Parathyroid adenoma (tissue), 2 donors: Measurements from ENCODE around the gene NREP.

Source experiments
- H2AFZ ChIP-seq: fragments of 300-600 bp; sonication (generic); one replicate; pipeline ENCODE4 v1.7.0; 2017; ENCODE audit warnings: antibody characterized with exemption, mild to moderate bottlenecking
- H3K27ac ChIP-seq: fragments of 300-600 bp; sonication (generic); one replicate; pipeline ENCODE4 v1.7.0; 2017
- H3K27me3 ChIP-seq: fragments of 300-600 bp; sonication (generic); one replicate; pipeline ENCODE4 v1.7.0; 2017; ENCODE audit warnings: low read length; ENCODE audit not compliant: control insufficient read depth, insufficient read depth
- H3K36me3 ChIP-seq: fragments of 300-600 bp; sonication (generic); one replicate; pipeline ENCODE4 v1.7.0; 2017; ENCODE audit warnings: low read length; ENCODE audit not compliant: control insufficient read depth, insufficient read depth
- H3K4me1 ChIP-seq: fragments of 300-600 bp; sonication (generic); one replicate; pipeline ENCODE4 v1.7.0; 2017; ENCODE audit warnings: control low read depth
- H3K4me2 ChIP-seq: fragments of 300-600 bp; sonication (generic); one replicate; pipeline ENCODE4 v1.7.0; 2017; ENCODE audit warnings: low read length
- H3K4me3 ChIP-seq: fragments of 300-600 bp; sonication (generic); one replicate; pipeline ENCODE4 v1.7.0; 2017; ENCODE audit warnings: low read depth, low read length
- H3K79me2 ChIP-seq: fragments of 300-600 bp; sonication (generic); one replicate; pipeline ENCODE4 v1.7.0; 2017; ENCODE audit warnings: control low read depth
- H3K9ac ChIP-seq: fragments of 300-600 bp; sonication (generic); one replicate; pipeline ENCODE4 v1.7.0; 2017; ENCODE audit warnings: mild to moderate bottlenecking
- H3K9me3 ChIP-seq: fragments of 300-600 bp; sonication (generic); one replicate; pipeline ENCODE4 v1.7.0; 2017; ENCODE audit warnings: low read length; ENCODE audit not compliant: control insufficient read depth
- TF ChIP-seq, protein P1 (sequence below): fragments of 300-600 bp; sonication (generic); IDR thresholded peaks from one replicate; pipeline ENCODE4 v1.7.0; 2017; ENCODE audit warnings: antibody characterized with exemption, mild to moderate bottlenecking
- donor health status: primary hyperparathyroidism.

Gene NREP

DNA sequence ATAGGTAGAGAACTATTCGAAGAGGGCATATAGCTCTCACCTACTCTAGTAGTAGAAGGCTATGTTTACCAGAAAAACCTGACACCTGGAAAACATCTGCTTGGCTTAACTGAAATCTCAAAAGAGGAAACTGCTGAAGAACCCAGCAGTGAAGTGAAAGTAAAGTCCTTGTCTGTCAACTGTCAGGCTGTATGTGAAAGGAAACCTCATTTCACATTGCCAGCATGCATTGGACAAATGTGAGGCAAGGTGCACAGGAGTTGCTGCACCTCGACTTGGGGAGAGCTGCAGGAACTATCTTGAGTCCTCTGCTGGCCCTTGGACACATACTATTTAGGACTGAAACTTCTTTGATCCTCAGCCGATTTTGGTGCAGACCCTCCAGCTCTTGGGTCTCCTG lies 53.3 kb downstream of the NREP start:
- no peak overlapping the region for H2AFZ ChIP-seq
- no peaks in the 10 kb centered on the region for H3K9me3 ChIP-seq
- no peaks in the 10 kb centered on the region for H3K4me1 ChIP-seq
- no peak overlapping the region for H3K4me3 ChIP-seq
- no peaks in the 10 kb centered on the region for H3K27me3 ChIP-seq
- H3K9ac ChIP-seq = no peak overlapping the region
- H3K4me2 ChIP-seq = no peak overlapping the region
- H3K79me2 ChIP-seq = no peaks in the 10 kb centered on the region
- TF ChIP-seq, protein P1, sequence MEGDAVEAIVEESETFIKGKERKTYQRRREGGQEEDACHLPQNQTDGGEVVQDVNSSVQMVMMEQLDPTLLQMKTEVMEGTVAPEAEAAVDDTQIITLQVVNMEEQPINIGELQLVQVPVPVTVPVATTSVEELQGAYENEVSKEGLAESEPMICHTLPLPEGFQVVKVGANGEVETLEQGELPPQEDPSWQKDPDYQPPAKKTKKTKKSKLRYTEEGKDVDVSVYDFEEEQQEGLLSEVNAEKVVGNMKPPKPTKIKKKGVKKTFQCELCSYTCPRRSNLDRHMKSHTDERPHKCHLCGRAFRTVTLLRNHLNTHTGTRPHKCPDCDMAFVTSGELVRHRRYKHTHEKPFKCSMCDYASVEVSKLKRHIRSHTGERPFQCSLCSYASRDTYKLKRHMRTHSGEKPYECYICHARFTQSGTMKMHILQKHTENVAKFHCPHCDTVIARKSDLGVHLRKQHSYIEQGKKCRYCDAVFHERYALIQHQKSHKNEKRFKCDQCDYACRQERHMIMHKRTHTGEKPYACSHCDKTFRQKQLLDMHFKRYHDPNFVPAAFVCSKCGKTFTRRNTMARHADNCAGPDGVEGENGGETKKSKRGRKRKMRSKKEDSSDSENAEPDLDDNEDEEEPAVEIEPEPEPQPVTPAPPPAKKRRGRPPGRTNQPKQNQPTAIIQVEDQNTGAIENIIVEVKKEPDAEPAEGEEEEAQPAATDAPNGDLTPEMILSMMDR = no peak
- H3K36me3 ChIP-seq = no peaks in the 10 kb centered on the region
- no peak overlapping the region for H3K27ac ChIP-seq

DNA sequence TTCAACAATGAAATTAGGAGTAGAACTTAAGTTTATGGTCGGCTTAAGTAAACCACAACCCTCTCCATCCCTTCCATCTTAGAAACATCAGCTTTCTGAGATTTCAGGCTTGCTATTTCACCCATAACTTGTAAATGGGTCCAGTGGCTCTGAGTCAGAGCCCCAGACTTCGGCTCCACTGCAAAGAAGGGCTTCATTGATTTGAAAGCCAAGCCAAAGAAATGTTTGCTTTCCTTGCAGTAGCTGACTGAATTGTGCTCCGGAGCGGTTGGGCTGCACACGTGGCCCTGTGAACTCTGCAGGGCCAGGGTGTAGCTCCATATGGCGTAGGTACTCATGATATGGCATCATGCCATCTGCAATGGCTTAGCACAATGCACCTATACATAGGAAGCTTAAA lies 57.0 kb downstream of the NREP start:
- no peaks in the 10 kb centered on the region for H3K36me3 ChIP-seq
- no peak overlapping the region for H2AFZ ChIP-seq
- no peak overlapping the region for H3K9ac ChIP-seq
- H3K79me2 ChIP-seq = no peaks in the 10 kb centered on the region
- TF ChIP-seq, protein P1 = no peak
- H3K27ac ChIP-seq = no peak overlapping the region
- no peak overlapping the region for H3K4me2 ChIP-seq
- H3K4me1 ChIP-seq = no peaks in the 10 kb centered on the region
- no peak overlapping the region for H3K4me3 ChIP-seq
- H3K9me3 ChIP-seq = no peaks in the 10 kb centered on the region
- H3K27me3 ChIP-seq = no peaks in the 10 kb centered on the region

DNA sequence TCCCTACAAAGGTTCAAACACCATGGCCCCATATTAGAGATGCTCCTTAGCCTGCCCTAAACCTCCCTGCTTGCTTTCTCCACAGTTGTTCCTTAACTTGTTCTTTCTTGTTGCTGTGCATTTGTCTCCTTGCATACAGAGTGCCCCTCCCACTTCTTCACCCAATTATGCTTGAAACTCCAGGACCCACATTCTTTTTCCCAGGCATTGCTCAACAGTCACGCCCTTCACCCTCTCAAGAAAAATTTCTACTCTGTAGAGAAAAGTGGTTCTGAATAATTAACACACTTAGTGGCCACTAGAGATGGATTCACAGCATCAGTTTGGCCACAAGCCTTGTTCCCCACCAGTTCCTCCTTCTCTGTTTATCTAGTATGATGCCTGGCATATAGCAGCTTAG lies 57.7 kb downstream of the NREP start:
- no peaks in the 10 kb centered on the region for H3K79me2 ChIP-seq
- no peak overlapping the region for H3K9ac ChIP-seq
- H3K36me3 ChIP-seq = no peaks in the 10 kb centered on the region
- no peaks in the 10 kb centered on the region for H3K4me1 ChIP-seq
- no peak overlapping the region for H3K4me2 ChIP-seq
- H3K9me3 ChIP-seq = no peaks in the 10 kb centered on the region
- TF ChIP-seq, protein P1 = no peak
- H3K27ac ChIP-seq = no peak overlapping the region
- H2AFZ ChIP-seq = no peak overlapping the region
- H3K27me3 ChIP-seq = no peaks in the 10 kb centered on the region
- H3K4me3 ChIP-seq = no peak overlapping the region

DNA sequence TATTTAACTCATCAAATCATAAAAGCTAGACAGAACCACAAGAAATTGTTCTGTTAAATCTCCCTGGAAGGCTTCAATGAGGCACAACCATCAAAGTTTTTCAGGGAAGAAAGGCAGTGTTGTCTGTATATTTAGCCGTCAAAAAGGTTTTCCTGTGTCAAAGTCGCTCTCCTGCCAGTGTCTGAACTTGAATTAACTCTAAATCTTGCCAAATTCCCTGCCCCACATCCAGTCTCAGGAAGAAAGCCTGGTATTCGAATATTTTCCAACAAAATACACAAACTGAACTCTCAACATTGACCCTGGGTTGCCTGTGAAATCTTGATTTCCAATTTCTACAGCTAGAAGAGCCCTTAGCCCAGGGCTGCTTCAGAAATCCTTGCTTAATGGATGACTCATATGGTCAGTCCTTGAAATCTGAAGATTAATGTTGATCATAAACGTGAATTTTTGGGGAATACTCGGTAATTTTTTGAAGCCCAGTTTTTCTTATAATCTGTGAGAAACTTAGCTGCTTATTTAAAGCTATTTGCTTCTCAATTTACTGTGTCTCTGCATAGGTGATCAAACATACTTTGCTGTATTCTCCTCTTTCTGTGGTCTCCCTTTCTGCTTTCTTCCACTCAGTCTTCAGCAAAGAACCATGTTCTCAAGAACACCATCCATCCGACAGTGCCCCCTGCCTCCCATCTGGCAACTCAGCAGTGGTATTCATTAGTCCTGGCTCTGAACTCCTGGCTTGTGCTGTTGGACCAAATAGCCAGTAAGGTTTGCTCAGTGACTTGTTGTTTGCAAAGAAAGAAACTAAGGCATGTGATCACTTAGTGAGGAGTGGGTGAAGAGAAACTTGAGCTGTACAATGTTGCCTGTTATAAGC lies 58.9 kb downstream of the NREP start:
- Histone ChIP-seq H2AFZ (no peak overlapping the region), H3K4me1 (no peaks in the 10 kb centered on the region), H3K79me2 (no peaks in the 10 kb centered on the region), H3K9ac (no peak overlapping the region), H3K9me3 (no peaks in the 10 kb centered on the region), H3K4me3 (no peak overlapping the region), H3K27me3 (no peaks in the 10 kb centered on the region), H3K4me2 (no peak overlapping the region), H3K27ac (no peak overlapping the region), H3K36me3 (no peaks in the 10 kb centered on the region)
- TF ChIP-seq, protein P1 = peak; percentile 33

DNA sequence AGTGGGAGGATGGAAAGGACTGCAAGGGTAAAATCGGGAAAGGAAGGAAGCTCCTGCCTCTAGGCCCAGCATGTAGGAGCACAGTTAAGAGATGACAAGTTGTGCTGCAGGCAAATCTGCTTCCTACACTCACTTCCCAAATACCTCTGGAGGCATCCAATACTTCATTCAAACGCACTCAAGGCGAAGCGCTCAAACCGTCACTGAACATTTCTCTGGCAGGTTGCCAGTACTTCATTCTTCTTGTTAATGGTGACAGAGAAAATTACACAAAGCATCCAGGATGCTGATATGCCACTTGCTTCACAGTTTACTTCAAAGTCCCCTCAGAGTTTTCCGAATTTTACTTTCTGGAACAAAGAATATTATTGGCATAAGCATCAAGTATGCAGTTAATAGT lies 59.8 kb downstream of the NREP start:
- no peaks in the 10 kb centered on the region for H3K79me2 ChIP-seq
- H3K4me3 ChIP-seq = no peak overlapping the region
- no peak overlapping the region for H3K4me2 ChIP-seq
- TF ChIP-seq, protein P1 = no peak
- no peaks in the 10 kb centered on the region for H3K9me3 ChIP-seq
- no peak overlapping the region for H2AFZ ChIP-seq
- H3K36me3 ChIP-seq = no peaks in the 10 kb centered on the region
- H3K4me1 ChIP-seq = no peaks in the 10 kb centered on the region
- H3K9ac ChIP-seq = no peak overlapping the region
- H3K27me3 ChIP-seq = no peaks in the 10 kb centered on the region
- H3K27ac ChIP-seq = no peak overlapping the region
